NCI-H524 treated with DMSO at 0.1 percent for 48 hours (cell line): ENCODE data around the gene DCAF7.
A peak's percentile ranks its signal among the peaks of the same experiment; 100 is the strongest.

Source experiments
- DNase-seq: peaks from one replicate; lab custom pipeline; 2025; lab: John Stamatoyannopoulos, UW

DCAF7 gene

DNA sequence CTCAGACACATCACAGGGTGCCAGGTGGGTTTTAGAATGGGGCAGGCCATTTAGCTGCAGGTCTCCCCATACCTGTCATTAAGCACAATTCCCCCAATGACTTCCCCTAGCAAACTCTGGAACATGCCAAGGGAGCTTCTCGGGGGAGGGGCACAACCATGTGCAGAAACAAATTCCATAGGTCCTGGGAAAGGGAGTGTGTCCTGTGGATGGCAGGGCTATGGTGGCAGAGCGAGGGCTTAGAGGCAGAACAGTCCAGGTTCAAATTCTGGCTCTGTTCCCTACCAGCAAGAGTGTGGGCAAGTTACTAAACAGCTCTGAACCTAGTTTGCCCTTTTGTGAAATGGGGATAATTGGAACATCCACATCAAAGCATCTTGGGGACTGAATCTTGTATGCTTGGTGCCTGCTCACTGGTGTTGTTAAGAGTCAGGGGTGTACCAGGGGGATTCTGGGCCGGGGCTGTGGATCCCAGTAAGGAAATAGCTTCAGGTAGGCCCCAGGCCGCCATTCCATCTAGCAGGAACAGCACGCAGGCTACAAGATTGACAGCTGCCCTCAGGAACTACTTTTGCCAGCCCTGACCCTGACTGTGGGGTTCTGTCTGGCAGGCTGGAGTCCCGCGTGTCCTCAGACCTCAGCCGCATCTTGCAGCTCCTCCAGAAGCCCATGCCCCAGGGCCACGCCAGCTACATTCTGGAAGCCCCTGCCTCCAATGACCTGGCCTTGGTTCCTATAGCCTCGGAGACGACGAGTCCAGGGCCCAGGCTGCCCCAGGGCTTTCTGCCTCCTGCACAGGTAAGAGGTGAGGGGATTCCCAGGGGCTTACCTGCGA is 5.6 kb upstream of the DCAF7 start:
- DNase-seq, result no peak

DNA sequence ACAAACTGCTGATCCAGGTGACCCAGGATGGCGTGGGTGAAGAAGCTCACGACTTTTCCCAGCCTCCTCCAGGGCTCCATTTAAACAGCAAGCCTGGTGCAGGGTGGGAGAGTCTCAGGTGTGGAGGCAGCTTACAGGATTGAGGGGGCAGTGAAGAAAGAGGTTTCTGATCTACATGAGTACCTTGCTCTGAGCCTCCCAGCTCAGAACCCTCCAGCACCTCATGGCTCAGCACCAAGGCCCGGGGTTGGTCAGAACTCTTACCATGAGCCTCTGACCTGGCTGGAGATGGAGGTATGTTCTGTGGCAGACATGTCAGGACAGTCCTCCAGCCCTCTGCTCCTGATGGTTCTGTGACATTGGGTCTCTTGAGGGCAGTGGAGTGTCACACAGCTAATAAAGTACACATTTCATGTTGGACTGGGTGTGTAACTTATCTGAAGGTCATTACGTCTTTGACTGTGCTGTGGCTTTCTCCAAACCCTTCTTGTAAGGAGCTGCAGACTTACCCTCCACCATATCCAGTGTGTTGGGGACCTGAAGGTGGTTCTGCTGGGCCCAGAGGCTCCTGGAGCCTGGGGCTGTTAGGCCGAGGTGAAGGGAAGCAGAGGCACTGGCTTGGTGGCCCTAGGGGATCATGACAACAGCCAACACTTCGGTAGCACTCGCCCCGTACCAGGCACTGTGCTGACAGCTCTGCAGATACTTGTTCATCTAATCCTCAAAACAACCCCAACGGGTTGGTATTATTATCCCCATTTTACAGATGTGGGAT is 3.8 kb upstream of the DCAF7 start:
- no peak for DNase-seq

DNA sequence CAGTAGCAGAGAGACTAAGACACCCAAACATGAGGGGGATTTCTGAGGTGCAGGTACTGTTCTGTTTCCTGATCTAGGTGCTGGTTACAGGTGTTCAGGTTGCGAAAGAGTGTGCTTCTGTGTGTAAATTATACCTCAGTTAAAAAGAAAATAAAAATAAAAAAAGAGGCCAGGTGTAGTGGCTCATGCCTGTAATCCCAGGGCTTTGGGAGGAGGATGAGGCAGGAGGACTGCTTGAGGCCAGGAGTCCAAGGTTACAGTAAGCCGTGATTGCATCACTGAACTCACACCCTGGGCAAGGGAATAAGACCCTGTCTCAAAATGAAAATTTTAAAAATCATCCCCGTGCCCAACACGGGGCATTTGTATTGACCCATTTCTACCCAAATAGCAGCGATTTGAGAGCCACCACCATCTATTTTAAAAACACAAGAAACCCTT is 3.2 kb upstream of the DCAF7 start:
- DNase-seq, result no peak

DNA sequence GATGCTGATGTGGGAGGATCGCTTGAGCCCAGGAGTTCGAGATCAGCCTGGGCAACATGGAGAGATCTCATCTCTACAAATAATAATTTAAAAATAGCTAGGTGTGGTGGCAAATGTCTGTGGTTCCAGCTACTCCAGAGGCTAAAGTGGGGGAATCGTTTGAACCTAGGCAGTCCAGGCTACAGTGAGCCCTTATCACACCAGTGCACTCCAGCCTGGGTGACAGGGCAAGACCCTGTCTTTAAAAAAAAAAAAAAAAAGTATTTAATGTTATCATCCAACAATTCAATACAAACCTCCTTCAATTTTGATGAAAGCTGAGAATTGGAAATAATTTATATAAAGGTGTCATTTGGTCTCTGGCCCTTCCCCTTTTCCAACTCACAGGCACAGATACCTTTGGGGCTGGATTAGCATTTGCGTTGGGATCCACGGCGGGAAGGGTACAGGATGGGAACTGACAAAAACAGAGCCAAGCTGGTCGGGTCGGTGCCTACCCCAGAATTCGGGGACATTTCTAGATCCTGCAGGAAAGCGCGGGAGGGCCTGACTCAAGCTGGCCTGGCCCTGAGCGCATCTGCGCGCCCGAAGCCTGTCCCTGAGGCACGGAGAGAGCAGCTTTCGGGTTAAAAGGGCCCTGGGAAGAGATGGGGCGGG is 860 bp upstream of the DCAF7 start:
- DNase-seq, result no peak

DNA sequence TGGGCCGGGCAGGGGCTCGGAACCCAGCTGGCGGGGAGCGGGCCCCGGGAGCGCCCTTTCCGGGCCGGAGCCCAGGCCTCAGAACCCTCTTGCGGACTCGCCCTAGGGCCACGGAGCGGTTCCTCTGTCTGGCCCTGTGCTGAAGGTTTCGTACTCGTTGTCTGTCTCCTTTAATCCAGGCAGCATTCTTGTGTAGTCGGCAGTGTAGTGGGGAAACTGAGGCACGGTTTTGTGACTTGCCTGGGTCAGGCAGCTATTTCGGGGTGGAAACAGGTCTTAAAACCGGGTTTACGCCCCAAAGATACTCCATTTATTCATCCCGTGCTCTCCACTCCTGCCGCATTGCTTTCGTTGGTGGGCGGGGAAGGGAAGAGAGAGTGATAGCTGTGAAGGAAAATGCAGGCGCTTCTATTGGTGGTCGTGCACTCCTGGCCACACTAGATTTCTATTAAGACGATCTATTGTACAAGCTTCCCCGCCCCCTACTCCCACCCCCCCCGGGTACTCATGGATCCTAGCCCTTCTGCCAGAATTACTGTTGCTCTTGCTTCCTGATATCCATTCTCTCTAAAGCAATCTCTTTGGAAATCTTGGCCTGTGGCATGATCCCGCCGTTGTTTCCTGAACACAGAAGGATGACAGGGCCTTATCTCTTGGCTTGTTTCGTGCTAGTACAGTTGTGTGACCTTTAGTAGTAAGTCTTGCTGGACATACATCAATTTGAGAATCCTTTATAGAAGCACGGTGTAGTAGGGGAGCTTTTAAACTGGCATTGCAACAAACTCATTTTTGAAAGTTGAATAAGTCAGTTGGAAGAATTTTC is 751 bp downstream of the DCAF7 start:
- peak; percentile 43 for DNase-seq

DNA sequence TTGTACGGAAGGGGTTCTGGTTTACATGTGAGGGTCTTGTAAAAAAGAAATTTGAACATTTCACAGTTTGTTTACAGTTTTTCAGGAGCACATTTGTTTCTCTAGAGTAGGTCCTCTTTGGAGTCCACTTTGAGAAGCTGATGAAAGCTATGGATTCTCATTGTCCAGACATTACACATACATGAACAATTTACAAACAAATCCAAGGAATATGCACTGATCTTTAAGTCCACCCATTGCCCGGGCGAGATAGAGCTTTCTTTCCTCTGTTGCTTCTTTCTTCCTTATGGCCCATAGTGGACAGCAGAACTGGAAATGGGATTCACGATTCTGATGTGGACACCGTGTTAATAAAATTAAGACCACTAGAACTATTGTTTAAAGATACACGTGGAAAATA is 1.9 kb downstream of the DCAF7 start:
- DNase-seq, result no peak

DNA sequence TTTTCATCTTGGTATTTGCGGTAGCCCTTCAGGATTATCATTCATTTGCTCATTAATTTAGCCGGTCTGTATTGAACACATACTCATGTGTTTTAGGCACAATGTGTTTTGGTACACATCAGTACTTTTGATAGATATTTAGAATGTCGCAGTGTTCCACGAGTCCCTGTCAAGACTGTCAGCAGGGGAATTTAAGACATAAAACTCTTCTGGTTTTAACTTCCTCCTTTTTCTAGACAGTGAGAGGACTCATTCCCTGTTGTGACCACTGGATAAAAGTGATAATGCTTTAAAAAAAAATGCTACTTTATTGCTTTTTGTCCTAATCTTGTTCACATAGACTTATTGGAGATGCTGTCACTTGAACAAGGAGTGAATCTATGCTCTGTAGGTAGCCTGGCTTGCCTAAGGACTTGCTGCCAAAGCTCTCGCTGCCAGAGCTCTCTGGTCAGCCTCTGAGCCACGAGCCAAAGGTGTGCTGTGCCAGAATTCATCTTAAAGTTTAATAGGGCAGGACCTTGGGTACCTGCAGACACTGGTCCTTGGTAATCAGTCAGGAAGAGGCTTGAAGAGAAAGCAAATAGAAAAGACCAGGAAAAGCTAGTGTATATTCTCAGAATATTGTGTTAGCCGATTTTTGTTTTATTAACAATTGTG is 5.4 kb downstream of the DCAF7 start:
- DNase-seq, result no peak

DNA sequence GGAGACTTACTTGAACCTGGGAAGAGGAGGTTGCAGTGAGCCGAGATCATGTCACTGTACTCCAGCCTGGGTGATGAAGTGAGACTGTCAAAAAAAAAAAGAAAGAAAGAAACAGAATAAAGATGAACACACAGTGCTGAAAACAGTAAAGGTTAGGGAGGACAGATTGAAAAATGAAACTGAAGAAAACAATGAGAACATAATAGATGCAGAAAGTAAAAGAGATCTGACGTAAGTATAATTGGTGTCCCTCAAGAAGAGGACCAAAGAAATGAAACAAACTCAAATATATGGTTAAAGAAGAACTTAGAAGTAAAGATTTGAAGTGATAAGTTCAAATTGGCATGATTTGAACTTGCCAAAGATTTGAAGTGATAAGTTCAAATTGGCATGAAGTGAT is 7.1 kb downstream of the DCAF7 start:
- no peak for DNase-seq

DNA sequence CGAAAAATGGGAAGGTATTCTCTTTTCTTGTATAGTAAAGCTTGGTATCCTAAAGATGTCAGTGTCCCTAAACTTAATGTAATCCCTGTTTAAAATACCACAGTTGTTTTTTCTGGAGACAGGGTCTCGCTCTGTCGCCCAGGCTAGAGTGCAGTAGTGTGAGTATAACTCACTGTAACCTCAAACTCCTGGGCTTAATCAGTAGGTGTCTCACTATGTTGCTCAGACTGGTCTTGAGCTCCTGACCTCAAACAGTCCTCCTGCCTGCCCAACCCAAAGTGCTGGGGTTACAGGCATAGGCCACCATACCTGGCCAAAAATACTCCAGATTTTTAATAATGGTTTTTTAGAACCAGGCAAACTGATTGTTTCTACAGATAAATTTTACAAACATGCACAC is 8.2 kb downstream of the DCAF7 start:
- no peak for DNase-seq

DNA sequence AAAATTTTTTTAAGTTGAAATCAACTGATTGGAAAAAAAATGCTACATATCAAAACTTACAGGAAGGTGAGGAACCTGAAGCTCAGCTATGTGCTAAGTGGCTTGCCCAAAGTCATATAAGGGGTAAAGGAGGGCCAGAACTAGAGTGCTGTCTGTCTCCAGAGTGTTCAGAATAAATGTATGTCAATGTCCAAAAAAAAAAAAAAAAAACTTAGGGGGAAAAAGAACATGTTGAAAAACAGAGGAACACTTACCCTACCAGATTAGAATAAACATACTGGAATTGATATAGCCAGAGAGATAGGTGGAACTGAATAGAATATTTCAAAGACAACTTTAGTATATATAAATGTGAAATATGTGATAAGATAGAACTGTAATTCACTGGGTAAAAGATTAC is 11.5 kb downstream of the DCAF7 start:
- no peak for DNase-seq

DNA sequence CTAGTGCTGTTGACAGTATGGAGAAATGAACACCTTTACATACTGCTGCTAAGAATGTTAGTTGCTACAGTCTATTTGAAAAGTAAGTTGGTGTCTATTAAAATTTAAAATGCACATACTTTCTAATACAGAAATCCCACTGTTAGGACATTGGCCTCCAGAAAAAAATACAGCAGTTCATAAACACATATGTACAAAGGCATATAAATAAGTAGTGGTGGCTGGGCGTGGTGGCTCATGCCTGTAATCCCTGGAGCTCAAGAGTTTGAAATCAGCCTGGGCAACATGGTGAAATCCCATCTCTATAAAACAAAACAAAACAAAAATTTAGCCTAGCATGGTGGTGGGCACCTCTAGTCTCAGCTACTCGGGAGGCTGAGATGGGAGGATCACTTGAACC is 13.1 kb downstream of the DCAF7 start:
- DNase-seq, result no peak

DNA sequence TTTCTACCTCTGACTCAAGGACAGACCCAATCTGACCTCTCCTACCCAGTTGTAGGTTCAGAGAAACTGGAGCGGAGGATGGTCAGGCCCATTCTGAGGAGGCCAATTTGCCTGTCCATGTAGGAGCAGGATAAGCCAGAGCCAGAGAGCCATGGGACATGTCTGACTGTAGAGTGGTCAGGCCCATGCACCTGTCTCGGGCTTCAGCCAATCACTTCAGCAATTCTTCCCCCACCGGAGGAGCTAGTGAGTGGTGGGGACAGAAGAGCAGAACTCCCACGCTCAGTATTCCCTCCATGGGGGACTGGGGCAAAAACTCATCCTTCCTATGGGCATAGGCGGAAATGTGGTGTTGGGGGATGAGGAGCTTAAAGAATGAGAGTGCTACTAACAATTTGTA is 14.3 kb downstream of the DCAF7 start:
- DNase-seq, result no peak

DNA sequence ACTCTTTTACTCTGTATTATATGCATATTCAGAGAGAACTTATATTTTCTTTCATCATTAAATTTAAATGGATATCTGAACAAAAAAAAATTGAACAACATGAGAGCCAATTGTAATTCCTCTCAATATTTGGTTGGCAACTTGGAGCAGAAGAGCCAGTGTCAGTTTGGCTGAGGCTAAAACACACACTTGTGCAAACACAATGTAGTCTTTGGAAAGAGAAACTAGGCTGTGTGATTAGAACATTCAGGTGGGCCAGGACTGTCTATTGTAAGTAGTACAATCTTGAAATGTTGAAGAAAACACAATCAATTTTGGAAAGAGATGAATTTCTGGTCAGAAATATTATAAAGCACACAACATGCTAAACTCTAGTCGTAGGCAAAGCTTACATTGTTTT is 17.0 kb downstream of the DCAF7 start:
- no peak for DNase-seq

DNA sequence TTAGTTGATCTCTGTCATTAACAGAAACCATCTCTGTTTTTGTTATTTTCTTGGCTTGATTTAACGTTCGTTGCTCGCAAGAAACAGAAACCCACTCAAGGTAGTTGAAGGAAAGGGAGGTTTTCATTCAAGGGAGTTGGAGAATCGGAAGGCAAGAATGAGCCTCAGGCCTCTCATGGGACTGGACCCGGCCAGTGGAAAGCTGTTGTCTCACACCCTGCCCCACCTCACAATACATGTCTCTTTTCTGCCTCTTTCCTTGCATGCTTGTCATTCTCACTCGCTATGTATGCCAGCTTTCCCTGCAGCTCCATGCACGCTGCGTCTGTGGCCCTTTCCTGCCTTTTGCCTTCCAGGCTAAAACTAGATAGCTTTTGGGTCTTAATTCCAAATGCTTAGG is 18.3 kb downstream of the DCAF7 start:
- DNase-seq, result no peak

DNA sequence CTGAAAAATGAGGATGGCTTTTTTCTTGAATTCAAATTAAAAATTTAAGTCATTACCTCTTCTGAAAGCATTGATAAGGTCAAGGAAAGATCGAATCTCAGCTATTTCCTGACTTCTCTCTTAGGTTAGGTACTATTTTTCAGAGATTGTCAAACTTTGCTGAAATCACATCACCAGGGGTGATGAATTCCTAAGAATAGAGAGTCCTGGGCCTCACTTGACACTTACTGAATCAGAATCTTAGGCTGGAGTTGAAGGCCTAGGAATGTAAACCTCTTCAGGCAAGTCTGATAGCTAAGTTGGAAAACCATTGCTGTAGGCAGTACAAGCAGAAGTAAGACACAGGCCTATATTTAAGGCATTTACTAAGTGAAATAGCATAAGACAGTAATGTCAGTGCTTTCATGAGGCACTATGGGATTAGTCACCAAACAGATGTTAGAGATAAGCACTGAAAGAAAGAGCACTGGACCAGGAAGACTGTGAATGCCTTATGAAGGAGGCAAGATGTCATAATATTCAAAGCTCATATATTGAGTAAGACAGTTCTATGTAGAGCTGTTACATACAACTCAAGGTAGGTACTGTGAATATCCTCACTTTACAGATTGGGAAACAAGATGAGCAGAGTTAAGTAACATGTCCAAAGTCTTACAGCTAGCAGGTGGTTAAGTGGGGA is 21.5 kb downstream of the DCAF7 start:
- DNase-seq, result no peak

DNA sequence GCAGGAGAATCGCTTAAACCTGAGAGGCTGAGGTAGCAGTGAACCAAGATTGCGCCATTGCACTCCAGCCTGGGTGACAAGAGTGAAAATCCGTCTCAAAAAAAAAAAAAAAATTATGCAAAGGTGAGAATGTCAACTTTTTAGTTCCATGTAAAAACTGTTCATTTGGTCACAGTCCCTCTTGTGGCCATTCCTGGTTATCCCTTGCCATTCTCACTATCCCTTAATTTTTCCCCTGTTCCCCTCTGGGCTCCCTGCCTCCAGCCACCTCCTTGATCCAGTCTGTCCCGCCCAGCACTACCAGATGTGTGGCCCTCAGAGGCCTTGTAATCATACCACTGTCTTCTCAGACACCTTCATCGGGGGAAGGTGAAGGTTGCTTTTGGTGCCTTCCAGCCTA is 23.4 kb downstream of the DCAF7 start:
- no peak for DNase-seq

DNA sequence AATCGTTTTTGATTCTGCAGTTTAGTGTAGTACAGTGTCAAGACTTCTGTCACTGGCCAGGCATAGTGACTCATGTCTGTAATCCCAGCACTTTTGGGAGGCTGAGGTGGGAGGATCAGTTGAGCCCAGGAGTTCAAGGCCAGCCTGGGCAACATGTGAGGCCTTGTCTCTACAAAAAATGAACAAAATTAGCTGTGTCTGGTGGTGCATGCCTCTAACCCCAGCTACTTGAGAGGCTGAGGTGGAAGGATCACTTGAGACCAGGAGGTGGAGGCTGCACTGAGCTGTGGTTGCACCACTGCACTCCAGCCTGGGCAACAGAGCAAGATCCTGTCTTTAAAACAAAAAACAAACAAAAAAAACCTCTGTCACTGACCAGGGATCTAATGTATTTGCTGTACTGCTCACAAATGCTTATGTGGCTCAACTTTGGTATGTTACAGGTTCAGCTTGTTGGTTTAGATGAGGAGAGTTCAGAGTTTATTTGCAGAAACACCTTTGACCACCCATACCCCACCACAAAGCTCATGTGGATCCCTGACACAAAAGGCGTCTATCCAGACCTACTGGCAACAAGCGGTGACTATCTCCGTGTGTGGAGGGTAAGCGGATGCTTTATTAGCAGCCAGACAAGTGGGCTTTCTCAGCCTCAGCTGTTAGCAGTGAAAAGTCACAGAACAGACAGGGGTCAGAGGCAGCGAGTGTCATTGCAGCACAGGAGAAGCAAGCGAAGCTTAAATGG is 27.9 kb downstream of the DCAF7 start:
- DNase-seq, result no peak

DNA sequence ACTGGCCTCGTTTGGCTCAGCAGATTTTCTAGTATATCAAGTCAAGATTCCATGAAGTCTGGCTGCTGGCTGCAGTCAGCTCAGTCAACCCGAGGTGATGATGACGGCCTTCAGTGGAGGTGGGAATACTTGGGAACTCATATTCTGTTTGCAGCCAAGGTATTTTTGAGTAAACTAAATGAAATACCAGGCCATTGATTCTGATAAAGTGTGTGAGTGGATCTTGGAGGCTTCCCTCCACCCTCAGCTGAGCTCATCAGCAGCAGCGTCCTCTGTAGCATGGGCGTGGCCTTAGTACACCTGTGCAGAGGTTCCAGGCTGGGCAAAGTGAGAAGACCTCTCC is 28.5 kb downstream of the DCAF7 start:
- no peak for DNase-seq

DNA sequence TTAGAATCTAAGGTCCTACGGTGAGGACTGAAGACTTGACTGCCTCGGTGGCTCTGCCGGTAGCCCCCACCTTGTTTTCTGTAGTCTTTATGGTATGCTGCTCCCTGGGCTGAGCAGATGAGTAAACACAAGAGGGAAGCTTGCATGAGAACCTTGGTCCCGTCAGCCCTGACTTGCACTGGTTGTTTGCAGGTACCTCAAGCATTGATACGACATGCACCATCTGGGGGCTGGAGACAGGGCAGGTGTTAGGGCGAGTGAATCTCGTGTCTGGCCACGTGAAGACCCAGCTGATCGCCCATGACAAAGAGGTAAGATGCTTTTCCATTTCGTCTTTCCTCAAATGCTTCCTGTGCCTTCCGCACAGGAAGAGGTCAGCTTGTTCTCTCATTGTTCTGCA is 29.4 kb downstream of the DCAF7 start:
- no peak for DNase-seq

DNA sequence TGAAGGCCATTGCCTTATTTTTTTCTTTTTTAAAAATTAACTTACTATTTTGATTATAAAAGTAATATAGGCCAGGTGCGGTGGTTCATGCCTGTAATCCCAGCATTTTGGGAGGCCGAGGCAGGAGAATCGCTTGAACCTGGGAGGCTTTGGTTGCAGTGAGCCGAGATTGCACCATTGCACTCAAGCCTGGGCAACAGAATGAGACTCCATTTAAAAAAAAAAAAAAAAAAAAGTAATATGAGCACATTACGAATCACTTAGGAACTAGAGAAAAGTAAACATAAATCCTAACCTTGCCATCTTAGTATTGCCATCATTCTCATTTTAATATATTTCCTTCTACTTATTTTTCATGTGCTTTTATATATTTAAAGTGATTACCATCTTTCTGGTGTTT is 37.5 kb downstream of the DCAF7 start:
- DNase-seq, result no peak
